ENCODE results near the gene SH2B3. TPM values are rescaled to one million over a fixed set of nuclear protein-coding genes. Genes with fewer than 3 reads are reported as not detected.

Gene SH2B3
- total RNA-seq, 1 donor from 2014 or later, result 24.1 TPM

DNA sequence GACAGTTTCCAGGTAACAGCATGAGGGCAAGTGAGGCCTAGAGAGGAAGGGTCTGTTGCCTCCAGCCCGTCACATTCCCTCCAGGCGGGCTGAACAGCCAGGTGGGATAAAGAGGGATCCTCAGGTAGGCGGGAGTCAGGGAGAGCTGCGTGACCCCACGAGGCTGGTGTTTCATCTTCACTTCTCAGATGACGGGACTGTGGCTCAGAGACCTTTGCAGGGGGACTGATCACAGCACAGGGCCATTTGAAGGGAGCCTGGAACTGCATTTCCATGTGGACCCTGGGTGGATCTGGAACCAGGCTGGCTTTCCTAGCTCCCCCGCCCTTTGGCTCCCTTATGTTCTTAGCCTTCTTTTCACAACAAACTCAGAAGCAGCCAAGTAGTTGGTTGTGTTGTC is 37.4 kb downstream of the SH2B3 start:
- Histone ChIP-seq H3K27me3 (no peaks in the 10 kb centered on the region), H3K27ac (no peak overlapping the region), H3K4me1 (peaks cover 64% of the 10 kb centered on the region), H3K9me3 (no peaks in the 10 kb centered on the region), H3K4me3 (no peak overlapping the region), H3K36me3 (peaks cover 0 to 12% of the 10 kb centered on the region in 2 donors)
- DNase-seq (ENCODE audit: extremely low spot score in 2 of 2), result no peak
- TF ChIP-seq POLR2A (IDR thresholded peaks at IDR 0.05), result no peak
- TF ChIP-seq POLR2AphosphoS5 (IDR thresholded peaks at IDR 0.05; ENCODE audit: insufficient read depth in 1 of 2, low read depth in 1 of 2), result no peak
- no peak for TF ChIP-seq CTCF (IDR thresholded peaks at IDR 0.05)
- intact Hi-C loops (cut with DNase I), result no loop called here

DNA sequence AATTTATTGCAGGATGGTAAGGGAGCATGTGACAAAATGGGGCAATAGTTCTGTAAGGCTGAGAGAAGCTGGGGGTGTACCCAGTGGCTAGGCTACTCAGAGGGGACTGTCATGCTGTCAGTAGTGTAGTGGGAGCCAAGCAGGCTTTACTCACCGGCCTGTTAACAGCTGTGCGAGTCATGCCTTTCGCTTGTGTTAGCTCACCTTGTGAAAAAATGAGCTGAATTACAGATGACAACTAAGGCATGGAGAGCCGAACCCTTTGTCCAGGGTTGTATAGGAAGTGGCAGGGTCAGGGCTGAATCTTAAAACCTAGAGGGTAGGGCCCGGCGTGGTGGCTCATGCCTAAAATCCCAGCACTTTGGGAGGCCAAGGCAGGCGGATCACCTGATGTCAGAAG is 37.9 kb downstream of the SH2B3 start:
- H3K27ac ChIP-seq, result no peak overlapping the region
- DNase-seq (ENCODE audit: extremely low spot score in 2 of 2), result no peak

DNA sequence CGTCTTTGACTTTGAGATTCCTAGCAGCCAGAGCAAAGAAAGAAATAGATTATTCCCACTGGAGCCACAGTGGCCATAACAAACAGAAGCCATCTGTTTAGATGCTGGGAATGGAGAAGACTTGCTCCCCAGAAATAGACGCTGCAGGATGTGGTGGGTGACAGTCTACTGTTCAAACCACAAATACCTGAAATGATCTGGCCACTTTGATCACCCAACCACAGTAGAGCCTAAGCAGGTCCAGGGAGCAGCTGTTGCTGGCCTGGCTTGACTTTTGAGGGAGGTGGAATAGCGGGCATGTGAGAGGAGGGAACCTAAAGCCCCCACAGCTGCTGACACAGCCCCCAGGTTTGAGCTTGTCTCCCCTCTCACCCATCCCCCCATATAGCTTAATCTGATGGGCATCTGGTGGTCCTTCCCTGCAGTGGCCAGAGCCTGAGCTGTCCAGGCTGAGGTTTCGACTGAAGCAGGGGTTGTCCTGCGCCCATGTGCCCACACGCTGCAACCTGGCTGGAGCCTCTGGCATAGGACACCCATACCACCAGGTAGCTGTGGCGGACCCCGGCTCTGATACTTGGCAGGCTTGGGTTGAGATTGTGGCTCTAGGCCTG is 38.7 kb downstream of the SH2B3 start:
- H3K4me1 ChIP-seq, result peaks cover 72% of the 10 kb centered on the region
- no peaks in the 10 kb centered on the region for H3K9me3 ChIP-seq
- no peak overlapping the region for H3K4me3 ChIP-seq
- peak overlapping the region; percentile 31 for H3K27ac ChIP-seq
- H3K36me3 ChIP-seq, result peaks cover 0 to 20% of the 10 kb centered on the region in 2 donors
- H3K27me3 ChIP-seq, result no peaks in the 10 kb centered on the region
- intact Hi-C loops (cut with DNase I), result no loop called here
- TF ChIP-seq POLR2AphosphoS5 (IDR thresholded peaks at IDR 0.05; ENCODE audit: insufficient read depth in 1 of 2, low read depth in 1 of 2) (no peak), POLR2A (IDR thresholded peaks at IDR 0.05) (no peak), CTCF (IDR thresholded peaks at IDR 0.05) (no peak)
- peak in 1 of 2 donors; percentile 49 for DNase-seq (ENCODE audit: extremely low spot score in 2 of 2)

More for the DNA sequence above, 37.9 kb downstream of the SH2B3 start:
- no peaks in the 10 kb centered on the region for H3K9me3 ChIP-seq
- intact Hi-C loops (cut with DNase I), result no loop called here
- H3K4me3 ChIP-seq, result no peak overlapping the region
- H3K36me3 ChIP-seq, result peaks cover 0 to 16% of the 10 kb centered on the region in 2 donors
- no peak for TF ChIP-seq CTCF (IDR thresholded peaks at IDR 0.05)
- TF ChIP-seq POLR2AphosphoS5 (IDR thresholded peaks at IDR 0.05; ENCODE audit: insufficient read depth in 1 of 2, low read depth in 1 of 2), result no peak
- TF ChIP-seq POLR2A (IDR thresholded peaks at IDR 0.05), result no peak
- no peaks in the 10 kb centered on the region for H3K27me3 ChIP-seq
- peaks cover 63% of the 10 kb centered on the region for H3K4me1 ChIP-seq

- Histone ChIP-seq H3K4me1 (peaks cover 70% of the 10 kb centered on the region), H3K27me3 (no peaks in the 10 kb centered on the region), H3K27ac (peak overlapping the region; percentile 31), H3K36me3 (peaks cover 0 to 20% of the 10 kb centered on the region in 2 donors), H3K9me3 (no peaks in the 10 kb centered on the region), H3K4me3 (no peak overlapping the region)
- TF ChIP-seq POLR2AphosphoS5 (IDR thresholded peaks at IDR 0.05; ENCODE audit: insufficient read depth in 1 of 2, low read depth in 1 of 2) (peak in 1 of 2 donors; percentile 44), POLR2A (IDR thresholded peaks at IDR 0.05) (no peak)
- intact Hi-C loops (cut with DNase I), result loop anchor here (5.0 kb wide), 1 partner anchor 43 kb away; no protein-coding TSS in a partner anchor
- DNase-seq (ENCODE audit: extremely low spot score in 2 of 2), result peak; percentile 83 to 95
Measured at GRCh38 chr12:111444925-111445725, 39.4 kb downstream of the SH2B3 start.

GRCh38 chr12:111445726-111446581 is 40.2 kb downstream of the SH2B3 start:
- Histone ChIP-seq H3K9me3 (no peaks in the 10 kb centered on the region), H3K36me3 (peaks cover 0 to 27% of the 10 kb centered on the region in 2 donors), H3K27ac (peak overlapping the region; percentile 31), H3K4me3 (no peak overlapping the region), H3K27me3 (no peaks in the 10 kb centered on the region), H3K4me1 (peaks cover 61% of the 10 kb centered on the region)
- DNase-seq (ENCODE audit: extremely low spot score in 2 of 2), result peak; percentile 85 to 89
- TF ChIP-seq CTCF (IDR thresholded peaks at IDR 0.05), result no peak
- TF ChIP-seq POLR2AphosphoS5 (IDR thresholded peaks at IDR 0.05; ENCODE audit: insufficient read depth in 1 of 2, low read depth in 1 of 2), result peak in 1 of 2 donors; percentile 70
- no peak for TF ChIP-seq POLR2A (IDR thresholded peaks at IDR 0.05)
- intact Hi-C loops (cut with DNase I), result loop anchor here (5.0 kb wide), 1 partner anchor 44 kb away; no protein-coding TSS in a partner anchor

Measured in vagina (tissue), 2 donors.